Karpas-422 (cell line): ENCODE results near the gene MZT2B. TPM values are rescaled to one million over a fixed set of nuclear protein-coding genes. Genes with fewer than 3 reads are reported as not detected.
"Not testable (repeated sequence)": the region's sequence is repeated elsewhere in the genome, so short reads cannot be mapped to it uniquely, and the experiment has no call there.

Source experiments
- DNase-seq: peaks from one replicate; pipeline ENCODE4 v3.0.0-alpha.2; 2015
- H2AFZ ChIP-seq: fragments of 200-600 bp; sonication (generic); 2 replicates; pipeline ENCODE4 v1.6.1; 2014; ENCODE audit warnings: antibody characterized with exemption, low read length, mixed read lengths
- H3K27ac ChIP-seq: fragments of 200-600 bp; sonication (generic); 2 replicates; pipeline ENCODE4 v1.5.1; 2014; ENCODE audit warnings: mild to moderate bottlenecking, low read length, moderate library complexity
- H3K27me3 ChIP-seq: fragments of 200-600 bp; sonication (generic); 2 replicates; pipeline ENCODE4 v1.6.1; 2014; ENCODE audit warnings: low read length, mixed read lengths
- H3K36me3 ChIP-seq: fragments of 200-600 bp; sonication (generic); 2 replicates; pipeline ENCODE4 v1.6.1; 2014; ENCODE audit warnings: low read length, mixed read lengths; ENCODE audit not compliant: insufficient read depth
- H3K4me1 ChIP-seq: fragments of 200-600 bp; sonication (generic); 2 replicates; pipeline ENCODE4 v1.6.1; 2014; ENCODE audit warnings: mild to moderate bottlenecking, low read length, mixed read lengths
- H3K4me2 ChIP-seq: fragments of 200-600 bp; sonication (generic); 2 replicates; pipeline ENCODE4 v1.6.1; 2014; ENCODE audit warnings: low read length, low read depth, mild to moderate bottlenecking; ENCODE audit not compliant: poor library complexity, severe bottlenecking
- H3K4me3 ChIP-seq: fragments of 200-600 bp; sonication (generic); 2 replicates; pipeline ENCODE4 v1.5.1; 2014; ENCODE audit warnings: mild to moderate bottlenecking, antibody characterized with exemption, low read length, mixed read lengths
- H3K79me2 ChIP-seq: fragments of 200-600 bp; sonication (generic); 2 replicates; pipeline ENCODE4 v1.6.1; 2014; ENCODE audit warnings: mild to moderate bottlenecking, low read length, mixed read lengths
- H3K9ac ChIP-seq: fragments of 200-600 bp; sonication (generic); 2 replicates; pipeline ENCODE4 v1.6.0; 2014; ENCODE audit warnings: low read length
- H3K9me2 ChIP-seq: fragments of 200-600 bp; sonication (generic), shearing (Covaris generic); replicated peaks from 2 replicates; pipeline ENCODE4 v1.6.0; 2014; ENCODE audit warnings: mild to moderate bottlenecking, low read length, moderate library complexity; ENCODE audit not compliant: insufficient read depth
- H3K9me3 ChIP-seq: fragments of 300-700, 200-600 bp; sonication (generic); 2 replicates; pipeline ENCODE4 v1.6.1; 2014; ENCODE audit warnings: low read length, mixed read lengths
- H4K20me1 ChIP-seq: fragments of 200-600 bp; sonication (generic); 2 replicates; pipeline ENCODE4 v1.6.1; 2014; ENCODE audit warnings: mild to moderate bottlenecking, antibody characterized with exemption, low read length, low read depth; ENCODE audit not compliant: insufficient read depth
- total RNA-seq: library from RNA; depleted of rRNA; stranded (reverse); fragments of >200 nt; shearing (Covaris generic); gene quantifications from 2 replicates; pipeline ENCODE4 v1.2.3, GENCODE V29; 2014; ENCODE audit warnings: low replicate concordance

MZT2B gene
- total RNA-seq, 1 experiment from 2014 or later = 190 TPM

DNA sequence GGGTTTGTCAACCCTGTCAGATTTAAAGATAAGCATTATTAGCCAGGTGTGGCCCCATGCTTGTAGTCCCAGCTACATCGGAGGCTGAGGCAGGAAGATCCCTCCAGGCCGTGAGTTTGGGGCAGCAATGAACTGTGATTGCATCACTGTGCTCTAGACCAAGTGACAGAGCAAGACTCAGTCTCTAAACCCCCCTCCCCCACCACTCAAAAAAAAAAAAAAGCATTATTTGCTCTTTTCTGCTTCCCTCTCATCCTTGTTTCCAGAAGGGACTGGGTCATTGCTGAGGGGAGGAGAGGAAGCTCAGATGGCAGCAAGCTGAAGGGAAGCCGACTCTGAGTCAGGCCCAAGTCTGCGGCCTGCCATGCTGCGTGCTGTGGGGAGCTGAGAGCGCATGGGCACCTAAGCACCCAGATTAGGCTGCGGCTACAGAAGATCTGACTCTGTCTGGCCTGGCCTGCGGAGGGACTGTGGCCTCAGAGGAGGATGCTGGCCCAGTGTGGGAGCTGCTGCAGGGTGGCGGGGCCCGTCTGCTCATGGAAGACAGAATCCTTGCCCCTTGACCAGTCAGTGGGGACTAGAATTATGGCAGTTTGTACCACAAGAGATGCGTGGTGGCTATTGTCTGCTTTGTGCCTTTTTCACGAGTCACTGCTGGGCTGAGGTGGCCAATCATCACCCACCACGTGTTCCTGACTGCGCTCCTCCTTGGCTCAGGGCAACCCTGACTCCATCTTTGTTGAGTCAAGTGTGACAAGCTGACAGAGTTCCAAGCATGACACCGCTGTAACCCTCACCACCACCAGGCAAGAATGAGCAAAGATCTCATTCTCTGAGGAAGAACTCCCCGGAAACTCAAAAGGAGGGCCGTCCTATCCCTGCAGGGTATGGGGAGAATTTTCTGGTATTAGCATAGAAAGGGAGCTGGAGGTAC, 6.1 kb downstream of the MZT2B start:
- H2AFZ ChIP-seq, H3K4me2 ChIP-seq, H3K9me2 ChIP-seq, H3K9ac ChIP-seq, H4K20me1 ChIP-seq, DNase-seq, H3K27ac ChIP-seq, H3K27me3 ChIP-seq, H3K4me3 ChIP-seq, H3K36me3 ChIP-seq, H3K4me1 ChIP-seq, H3K9me3 ChIP-seq: not testable (repeated sequence)
- peaks cover 11% of the 10 kb centered on the region for H3K79me2 ChIP-seq

DNA sequence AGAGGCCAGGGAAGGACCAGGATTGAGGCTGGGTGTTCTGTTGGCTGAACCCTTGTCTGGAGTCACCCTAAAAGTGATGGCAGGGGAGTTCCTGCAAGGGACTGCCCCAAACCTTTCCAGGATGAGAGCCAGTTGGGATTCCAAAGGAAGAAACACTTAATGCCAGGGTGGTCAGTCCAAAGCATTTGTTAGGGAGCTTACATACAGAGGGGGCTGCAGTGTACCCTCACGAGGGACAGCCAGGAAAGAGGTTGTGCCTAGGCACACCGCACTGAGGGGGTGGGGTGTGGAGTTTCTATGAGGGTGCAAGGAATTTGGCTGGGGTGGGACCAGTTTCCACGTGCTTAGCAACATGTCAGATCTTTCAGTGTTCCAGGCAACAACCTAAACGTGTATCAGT, 6.9 kb downstream of the MZT2B start:
- H2AFZ ChIP-seq, H4K20me1 ChIP-seq, H3K36me3 ChIP-seq, H3K27ac ChIP-seq, H3K27me3 ChIP-seq, H3K9ac ChIP-seq, H3K4me2 ChIP-seq, H3K4me3 ChIP-seq, H3K4me1 ChIP-seq, H3K79me2 ChIP-seq, H3K9me2 ChIP-seq, H3K9me3 ChIP-seq, DNase-seq: not testable (repeated sequence)

DNA sequence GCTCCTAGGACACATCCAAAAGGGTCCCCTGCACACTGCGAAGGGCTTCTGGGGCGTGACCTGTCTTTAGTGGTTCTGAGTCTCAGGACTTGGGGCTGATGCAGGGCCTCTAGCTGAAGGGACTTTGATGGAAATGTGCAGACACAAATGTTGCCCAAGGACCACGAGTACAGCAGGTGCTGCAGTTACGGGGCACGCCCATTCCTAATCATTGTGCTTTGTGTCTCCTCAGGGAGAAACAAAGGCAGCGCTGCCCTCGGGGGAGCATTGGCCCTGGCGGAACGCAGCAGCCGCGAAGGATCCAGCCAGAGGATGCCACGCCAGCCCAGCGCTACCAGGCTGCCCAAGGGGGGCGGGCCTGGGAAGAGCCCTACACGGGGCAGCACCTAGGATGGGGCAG, 8.2 kb downstream of the MZT2B start:
- H3K9me3 ChIP-seq = no peaks in the 10 kb centered on the region
- no peak overlapping the region for H3K4me3 ChIP-seq
- no peak overlapping the region for H3K4me2 ChIP-seq
- no peak for DNase-seq
- H3K9me2 ChIP-seq = no peaks in the 10 kb centered on the region
- H3K27ac ChIP-seq = no peak overlapping the region
- H3K4me1 ChIP-seq = no peaks in the 10 kb centered on the region
- H3K79me2 ChIP-seq = no peaks in the 10 kb centered on the region
- H4K20me1 ChIP-seq = no peaks in the 10 kb centered on the region
- no peak overlapping the region for H3K9ac ChIP-seq
- no peaks in the 10 kb centered on the region for H3K27me3 ChIP-seq
- no peaks in the 10 kb centered on the region; the same call in 1 of the 2 replicates for H3K36me3 ChIP-seq
- no peak overlapping the region for H2AFZ ChIP-seq

DNA sequence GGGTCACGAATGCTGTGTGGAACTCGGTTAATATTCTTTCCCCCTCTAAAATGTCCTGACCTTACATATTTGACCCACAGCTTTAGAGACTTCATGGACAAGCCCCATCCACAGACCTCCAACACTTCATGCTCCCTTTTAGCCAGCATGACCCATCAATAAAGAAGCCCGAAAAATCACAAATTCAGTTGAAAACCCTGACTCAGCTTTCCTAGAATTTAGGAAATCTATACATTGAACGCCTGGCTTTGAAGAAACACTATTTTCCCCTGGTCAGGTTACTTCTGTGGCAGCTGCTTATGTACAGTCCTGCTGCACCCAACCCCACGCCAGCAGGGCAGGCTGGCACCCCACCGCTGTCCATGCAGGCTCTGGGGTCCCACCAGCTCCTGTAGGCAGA, 9.3 kb downstream of the MZT2B start:
- not testable (repeated sequence) for H3K9ac ChIP-seq, DNase-seq, H4K20me1 ChIP-seq

DNA sequence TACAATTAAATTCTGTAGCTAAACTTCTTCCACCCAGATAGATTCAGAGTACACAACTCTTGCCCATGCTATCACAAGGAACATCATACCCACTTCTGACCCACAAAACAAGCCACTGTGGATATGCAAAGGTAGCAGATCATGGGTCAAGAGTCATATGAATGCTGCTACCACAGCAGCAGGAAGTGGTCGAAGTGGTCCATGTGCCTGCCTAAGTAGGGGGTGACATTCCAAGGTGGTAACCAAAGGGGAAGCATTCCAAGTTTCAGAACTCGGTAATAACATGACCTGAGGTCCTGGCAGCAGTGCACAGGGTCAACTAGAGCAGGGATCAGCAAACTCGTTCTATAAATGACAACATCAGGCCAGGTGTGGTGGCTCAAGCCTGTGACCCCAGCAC, 10.4 kb downstream of the MZT2B start:
- not testable (repeated sequence) for H3K27me3 ChIP-seq, H3K9me3 ChIP-seq, H3K27ac ChIP-seq, H4K20me1 ChIP-seq, H2AFZ ChIP-seq, H3K79me2 ChIP-seq, DNase-seq, H3K9ac ChIP-seq, H3K9me2 ChIP-seq, H3K4me1 ChIP-seq, H3K4me3 ChIP-seq, H3K4me2 ChIP-seq, H3K36me3 ChIP-seq

More for the DNA sequence above, 9.3 kb downstream of the MZT2B start:
- H3K79me2 ChIP-seq, H3K36me3 ChIP-seq, H3K27ac ChIP-seq, H3K9me3 ChIP-seq, H3K9me2 ChIP-seq, H3K4me3 ChIP-seq, H3K27me3 ChIP-seq, H3K4me2 ChIP-seq, H3K4me1 ChIP-seq, H2AFZ ChIP-seq: not testable (repeated sequence)

DNA sequence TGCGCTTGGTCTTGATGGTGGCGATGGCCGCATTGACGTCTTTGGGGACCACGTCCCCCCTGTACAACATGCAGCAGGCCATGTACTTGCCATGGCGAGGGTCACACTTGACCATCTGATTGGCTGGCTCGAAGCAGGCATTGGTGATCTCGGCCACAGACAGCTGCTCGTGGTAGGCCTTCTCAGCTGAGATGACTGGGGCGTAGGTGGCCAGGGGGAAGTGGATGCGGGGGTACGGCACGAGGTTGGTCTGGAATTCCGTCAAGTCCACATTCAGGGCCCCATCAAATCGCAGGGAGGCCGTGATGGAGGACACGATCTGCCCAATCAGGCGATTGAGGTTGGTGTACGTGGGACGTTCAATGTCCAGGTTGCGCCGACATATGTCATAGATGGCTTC, 11.8 kb downstream of the MZT2B start:
- DNase-seq, H3K4me1 ChIP-seq, H3K27ac ChIP-seq, H4K20me1 ChIP-seq, H3K4me3 ChIP-seq, H3K9ac ChIP-seq, H3K79me2 ChIP-seq, H2AFZ ChIP-seq, H3K4me2 ChIP-seq, H3K36me3 ChIP-seq, H3K9me2 ChIP-seq, H3K27me3 ChIP-seq, H3K9me3 ChIP-seq: not testable (repeated sequence)

DNA sequence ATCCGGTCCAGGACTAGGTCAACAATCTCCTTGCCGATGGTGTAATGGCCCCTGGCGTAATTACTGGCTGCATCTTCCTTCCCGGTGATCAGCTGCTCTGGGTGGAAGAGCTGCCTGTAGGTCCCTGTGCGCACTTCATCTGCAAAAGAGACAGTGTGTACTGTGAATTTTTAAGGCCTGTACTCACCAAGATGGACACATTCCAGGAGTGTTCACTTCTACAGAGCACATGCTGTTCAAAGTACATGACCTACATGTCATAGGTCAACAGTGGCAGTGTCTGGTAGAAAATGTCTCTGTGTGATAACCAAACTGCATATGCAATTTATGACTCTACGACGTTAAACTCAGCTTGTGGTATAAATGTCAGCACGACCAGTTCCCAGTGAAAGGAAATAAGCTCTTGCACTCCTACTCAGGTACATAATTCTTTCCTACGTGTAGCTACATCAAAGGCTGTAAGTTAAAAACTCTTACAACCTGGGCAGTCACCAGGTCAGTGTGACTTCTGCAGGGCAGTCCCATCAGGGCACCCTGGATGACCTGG, 13.1 kb downstream of the MZT2B start:
- not testable (repeated sequence) for H3K4me3 ChIP-seq, H3K27me3 ChIP-seq, H3K36me3 ChIP-seq, H2AFZ ChIP-seq, H3K79me2 ChIP-seq, H3K9me2 ChIP-seq, H3K9me3 ChIP-seq, H4K20me1 ChIP-seq, H3K27ac ChIP-seq, H3K9ac ChIP-seq, H3K4me2 ChIP-seq, DNase-seq, H3K4me1 ChIP-seq

DNA sequence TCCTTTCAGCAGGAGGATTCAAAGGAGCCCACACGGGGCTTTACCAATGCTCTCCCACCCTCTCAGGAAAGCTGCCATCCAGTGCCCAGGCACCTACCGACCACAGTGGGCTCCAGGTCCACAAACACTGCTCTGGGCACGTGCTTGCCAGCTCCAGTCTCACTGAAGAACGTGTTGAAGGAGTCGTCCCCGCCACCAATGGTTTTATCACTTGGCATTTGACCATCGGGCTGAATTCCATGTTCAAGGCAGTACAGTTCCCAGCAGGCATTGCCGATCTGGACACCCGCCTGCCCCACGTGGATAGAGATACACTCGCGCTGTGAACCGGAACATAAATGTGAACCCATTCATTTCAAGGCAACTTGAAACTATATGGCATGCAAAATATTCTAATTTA, 14.0 kb downstream of the MZT2B start:
- not testable (repeated sequence) for H3K4me3 ChIP-seq, H3K9me3 ChIP-seq, H3K36me3 ChIP-seq, H3K79me2 ChIP-seq, H3K4me1 ChIP-seq, H3K4me2 ChIP-seq, H3K27ac ChIP-seq, H3K9me2 ChIP-seq, H3K9ac ChIP-seq, H3K27me3 ChIP-seq, H4K20me1 ChIP-seq, H2AFZ ChIP-seq, DNase-seq
